Left lung (tissue), 10 donors: Measurements from ENCODE around the gene PI4K2A. TPM values are rescaled to one million over a fixed set of nuclear protein-coding genes. Genes with fewer than 3 reads are reported as not detected.

Source experiments
- ATAC-seq: fragments of 200-7000 bp; cut with Tn5 transposase; one replicate; pipeline ENCODE4 v1.9.1; 2020; ENCODE audit warnings: moderate library complexity
- DNase-seq, 4 donors: peaks; one replicate each; pipeline ENCODE4 v3.0.0-alpha.2; 2013 to 2020
- H3K27ac ChIP-seq, 2 donors: fragments of 200-600 bp; sonication (generic) in 1 of 2; one replicate each; pipeline versions ENCODE4 v1.5.0 to v1.8.0; 2020 to 2021
- H3K27me3 ChIP-seq, 2 donors: fragments of 200-600 bp; sonication (generic) in 1 of 2; one replicate each; pipeline versions ENCODE4 v1.5.0 to v1.8.0; 2020 to 2021
- H3K36me3 ChIP-seq, 2 donors: fragments of 200-600 bp; sonication (generic) in 1 of 2; one replicate each; pipeline versions ENCODE4 v1.5.0 to v1.8.0; 2020 to 2021
- H3K4me1 ChIP-seq, 2 donors: fragments of 200-600 bp; one replicate each; pipeline ENCODE4 v1.8.0; 2021
- H3K4me3 ChIP-seq, 2 donors: fragments of 200-600 bp; sonication (generic) in 1 of 2; one replicate each; pipeline versions ENCODE4 v1.5.0 to v1.8.0; 2020 to 2021; ENCODE audit warnings: mild to moderate bottlenecking in 1 of 2
- H3K9me3 ChIP-seq, 2 donors: fragments of 200-600 bp; sonication (generic) in 1 of 2; one replicate each; pipeline versions ENCODE4 v1.5.0 to v1.8.0; 2020 to 2021
- intact Hi-C, 2 donors: fragments of 100-400 bp; cut with DNase I; formaldehyde crosslinking; loops; one replicate each; pipeline versions ENCODE4 v1.11.2 to v1.14.2; 2022
- polyA plus RNA-seq, 6 donors: library from polyadenylated mRNA; unstranded; fragments of 120-200 nt; gene quantifications; one replicate each; pipeline ENCODE4 v1.2.1, GENCODE V29; 2013; ENCODE audit not compliant: insufficient read length in 6 of 6
- total RNA-seq, 2 donors: library from RNA; stranded (reverse); fragmentation: NEBNext Ultra II Directional; extraction: Animal tissue kit (Norgen Biotek cat#: 25700); gene quantifications; one replicate each; pipeline ENCODE4 v1.2.1, GENCODE V29; 2021
- TF ChIP-seq, protein P1 (sequence below), 2 donors: fragments of 200-600 bp; sonication (generic) in 1 of 2; IDR thresholded peaks; one replicate each; pipeline versions ENCODE4 v1.5.0 to v1.8.0; 2021; ENCODE audit warnings: antibody characterized with exemption in 2 of 2
- donor health status: DM: no; HTN: yes; CAD: no.
- donor health status: DM: no; HTN: no; CAD: no.

The PI4K2A gene
- total and polyA plus RNA-seq, 8 donors, result 12.7 to 27.1 (median 15.6) TPM

DNA sequence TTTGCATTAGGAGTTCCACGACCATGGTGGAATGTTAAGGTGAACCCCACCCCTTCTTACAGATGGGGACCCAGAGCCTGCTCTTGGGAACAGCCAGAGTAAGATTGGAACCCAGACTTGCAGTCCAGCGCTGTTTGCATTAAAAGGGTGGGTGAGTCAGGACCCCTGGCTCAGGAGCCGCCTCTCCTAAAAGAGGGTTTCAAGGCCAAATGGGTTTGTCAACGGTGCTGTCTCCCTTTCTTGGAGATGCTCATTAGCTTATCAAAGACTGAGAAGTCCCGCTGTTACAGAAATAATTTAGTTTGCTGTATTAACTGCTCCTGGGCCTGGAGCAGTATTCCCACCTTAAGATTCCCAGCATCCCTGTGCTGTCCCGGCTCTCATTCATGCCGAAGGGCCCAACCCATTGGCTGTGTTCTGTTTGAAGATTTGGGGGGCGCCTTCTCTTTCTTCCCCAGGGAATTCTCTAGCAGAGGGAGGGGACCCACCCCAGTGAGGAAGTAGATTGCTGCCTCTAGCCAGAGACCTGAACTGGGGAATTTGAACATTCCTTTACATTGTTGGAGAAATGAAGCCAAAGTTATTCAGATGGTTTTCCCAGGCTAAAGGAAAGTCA is 74.9 kb downstream of the PI4K2A start:
- Histone ChIP-seq H3K4me3 (peak overlapping the region; percentile 67 to 74), H3K36me3 (peaks cover 0 to 12% of the 10 kb centered on the region in 2 donors), H3K4me1 (peaks cover 29 to 69% of the 10 kb centered on the region in 2 donors), H3K27ac (peak overlapping the region; percentile 93 to 95), H3K9me3 (no peaks in the 10 kb centered on the region), H3K27me3 (peaks cover 0 to 4% of the 10 kb centered on the region in 2 donors)
- intact Hi-C loops, result no loop called here
- no peak for ATAC-seq
- TF ChIP-seq, protein P1, sequence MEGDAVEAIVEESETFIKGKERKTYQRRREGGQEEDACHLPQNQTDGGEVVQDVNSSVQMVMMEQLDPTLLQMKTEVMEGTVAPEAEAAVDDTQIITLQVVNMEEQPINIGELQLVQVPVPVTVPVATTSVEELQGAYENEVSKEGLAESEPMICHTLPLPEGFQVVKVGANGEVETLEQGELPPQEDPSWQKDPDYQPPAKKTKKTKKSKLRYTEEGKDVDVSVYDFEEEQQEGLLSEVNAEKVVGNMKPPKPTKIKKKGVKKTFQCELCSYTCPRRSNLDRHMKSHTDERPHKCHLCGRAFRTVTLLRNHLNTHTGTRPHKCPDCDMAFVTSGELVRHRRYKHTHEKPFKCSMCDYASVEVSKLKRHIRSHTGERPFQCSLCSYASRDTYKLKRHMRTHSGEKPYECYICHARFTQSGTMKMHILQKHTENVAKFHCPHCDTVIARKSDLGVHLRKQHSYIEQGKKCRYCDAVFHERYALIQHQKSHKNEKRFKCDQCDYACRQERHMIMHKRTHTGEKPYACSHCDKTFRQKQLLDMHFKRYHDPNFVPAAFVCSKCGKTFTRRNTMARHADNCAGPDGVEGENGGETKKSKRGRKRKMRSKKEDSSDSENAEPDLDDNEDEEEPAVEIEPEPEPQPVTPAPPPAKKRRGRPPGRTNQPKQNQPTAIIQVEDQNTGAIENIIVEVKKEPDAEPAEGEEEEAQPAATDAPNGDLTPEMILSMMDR (IDR thresholded peaks at IDR 0.05), result no peak
- DNase-seq, result no peak

DNA sequence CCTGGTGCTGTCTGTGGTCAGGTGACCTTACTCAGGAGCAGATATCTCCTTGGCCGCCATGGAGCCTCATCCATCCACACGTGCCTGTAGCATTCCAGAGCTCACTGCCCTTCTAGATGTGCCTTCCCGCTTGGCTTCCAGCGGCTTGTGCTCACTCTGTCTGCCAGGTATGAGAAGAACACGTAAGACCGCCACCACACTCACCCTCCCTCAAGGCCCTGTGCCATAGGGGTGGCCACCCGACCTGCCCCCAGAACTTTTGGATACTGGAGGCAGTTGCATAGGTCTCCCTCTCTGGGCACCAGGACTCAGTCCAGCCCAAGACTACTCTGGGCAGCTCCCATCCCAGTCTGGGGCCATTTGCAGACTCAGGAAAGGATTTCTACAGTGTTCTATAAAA is 77.2 kb downstream of the PI4K2A start:
- TF ChIP-seq, protein P1 (IDR thresholded peaks at IDR 0.05), result no peak
- H3K27ac ChIP-seq, result no peak overlapping the region
- H3K4me1 ChIP-seq, result peaks cover 29 to 57% of the 10 kb centered on the region in 2 donors
- intact Hi-C loops, result no loop called here
- H3K36me3 ChIP-seq, result peaks cover 0 to 12% of the 10 kb centered on the region in 2 donors
- peaks cover 0 to 4% of the 10 kb centered on the region in 2 donors for H3K27me3 ChIP-seq
- H3K4me3 ChIP-seq, result no peak overlapping the region
- ATAC-seq (no peak), DNase-seq (no peak)
- H3K9me3 ChIP-seq, result no peaks in the 10 kb centered on the region

DNA sequence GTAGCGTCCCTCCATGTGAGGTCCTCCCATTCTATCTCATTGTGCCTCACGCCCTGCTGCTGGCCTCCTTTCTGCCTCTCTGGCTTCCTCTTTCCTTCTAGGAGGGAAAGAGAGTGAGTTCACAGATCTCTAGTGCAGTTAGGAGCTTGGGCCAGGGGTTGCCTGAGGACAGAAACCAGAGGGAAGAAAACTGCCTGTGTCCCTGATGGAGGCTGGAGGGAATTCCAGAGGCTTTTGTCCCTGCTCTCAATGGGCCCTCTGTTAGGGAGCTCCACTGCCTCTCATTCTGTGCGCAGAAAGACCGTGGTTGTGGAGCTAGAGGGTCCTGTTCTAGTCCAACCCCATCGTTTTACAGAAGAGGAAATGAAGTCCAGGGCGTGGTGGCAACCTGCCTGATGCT is 77.7 kb downstream of the PI4K2A start:
- Histone ChIP-seq H3K4me3 (no peak overlapping the region), H3K9me3 (no peaks in the 10 kb centered on the region), H3K27me3 (peaks cover 0 to 4% of the 10 kb centered on the region in 2 donors), H3K27ac (peak overlapping the region; percentile 0 to 65), H3K36me3 (peaks cover 0 to 12% of the 10 kb centered on the region in 2 donors), H3K4me1 (peaks cover 27 to 52% of the 10 kb centered on the region in 2 donors)
- TF ChIP-seq, protein P1 (IDR thresholded peaks at IDR 0.05), result no peak
- no peak for DNase-seq
- ATAC-seq, result no peak
- intact Hi-C loops, result no loop called here

DNA sequence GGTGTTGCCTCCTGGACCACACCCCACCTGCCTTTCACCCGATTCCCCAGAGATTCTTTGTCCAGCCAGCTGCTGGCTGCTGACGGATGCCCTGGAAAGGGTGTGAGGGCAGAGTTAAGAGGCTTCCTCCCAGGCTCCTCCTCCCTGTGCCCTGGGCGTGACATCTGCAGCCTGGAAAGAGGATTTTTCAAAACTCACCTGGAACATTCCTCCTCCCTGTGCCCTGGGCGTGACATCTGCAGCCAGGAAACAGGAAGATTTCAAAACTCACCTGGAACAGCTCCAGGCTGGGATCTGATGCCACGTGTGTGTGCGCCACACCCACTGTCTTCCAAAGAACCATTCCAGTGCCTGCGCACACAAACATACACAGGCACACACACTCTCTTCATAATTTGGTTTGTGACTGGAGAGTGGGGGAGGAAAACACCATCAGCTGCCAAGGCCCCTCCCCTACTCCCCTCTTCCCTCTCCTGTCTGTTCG is 78.2 kb downstream of the PI4K2A start:
- DNase-seq (peak in 3 of 4 donors; percentile 76 to 83 (median 82)), ATAC-seq (peak; percentile 85)
- intact Hi-C loops, result no loop called here
- TF ChIP-seq, protein P1 (IDR thresholded peaks at IDR 0.05), result no peak
- peaks cover 0 to 12% of the 10 kb centered on the region in 2 donors for H3K36me3 ChIP-seq
- no peaks in the 10 kb centered on the region for H3K9me3 ChIP-seq
- H3K4me3 ChIP-seq, result no peak overlapping the region
- H3K27me3 ChIP-seq, result peaks cover 0 to 4% of the 10 kb centered on the region in 2 donors
- H3K4me1 ChIP-seq, result peaks cover 26 to 49% of the 10 kb centered on the region in 2 donors
- H3K27ac ChIP-seq, result peak overlapping the region; percentile 0 to 73

DNA sequence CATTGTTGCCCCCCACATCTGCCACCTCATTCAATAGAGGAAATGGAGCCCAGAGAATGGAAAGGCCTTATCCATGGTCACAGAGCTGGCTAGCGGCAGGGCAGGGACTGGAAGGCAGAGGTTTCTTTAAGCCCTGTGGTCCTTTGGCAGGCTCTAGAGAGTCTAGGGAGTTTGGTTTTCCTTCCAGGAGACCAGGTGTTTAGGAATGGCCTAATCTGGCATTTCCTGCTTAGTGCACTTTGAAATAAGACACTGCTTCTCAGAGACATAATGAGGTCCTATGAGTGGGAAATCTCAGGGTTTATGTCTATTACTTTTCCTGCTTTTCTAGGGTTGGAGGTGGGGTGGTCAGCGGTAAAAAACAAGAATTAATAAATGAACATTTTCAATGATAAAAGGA is 79.1 kb downstream of the PI4K2A start:
- no peaks in the 10 kb centered on the region for H3K9me3 ChIP-seq
- DNase-seq (no peak), ATAC-seq (no peak)
- intact Hi-C loops, result no loop called here
- no peak overlapping the region for H3K4me3 ChIP-seq
- TF ChIP-seq, protein P1 (IDR thresholded peaks at IDR 0.05), result no peak
- H3K27ac ChIP-seq, result no peak overlapping the region
- peaks cover 0 to 12% of the 10 kb centered on the region in 2 donors for H3K36me3 ChIP-seq
- H3K4me1 ChIP-seq, result peaks cover 26 to 52% of the 10 kb centered on the region in 2 donors
- no peaks in the 10 kb centered on the region for H3K27me3 ChIP-seq
